ENCODE measurements around the gene GALNTL6. TPM values are rescaled to one million over a fixed set of nuclear protein-coding genes. Genes with fewer than 3 reads are reported as not detected.

Gene GALNTL6
- total and polyA plus RNA-seq, 2 experiments from 2014 or later: 0.38 to 0.40 TPM

DNA sequence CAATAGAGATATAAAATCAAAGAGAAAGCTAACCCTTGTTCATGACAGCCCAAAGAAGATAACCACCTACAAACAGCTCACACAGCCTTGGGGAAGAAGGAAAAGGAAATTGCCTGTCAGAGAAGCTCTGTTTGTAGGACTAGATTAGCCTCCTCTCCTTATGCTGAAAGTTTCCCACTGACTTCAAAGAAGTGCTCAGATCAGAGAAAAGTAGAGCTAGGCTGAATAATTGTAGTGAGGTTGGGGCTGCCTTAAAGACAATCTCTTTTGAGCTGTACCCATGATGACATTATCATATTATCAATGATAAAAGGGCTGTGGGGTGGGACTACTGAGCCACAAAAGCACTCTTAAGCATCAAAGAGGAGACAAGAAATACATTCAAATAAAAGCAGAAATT is 1132.4 kb downstream of the GALNTL6 start (continued):
- TF ChIP-seq, protein P1, sequence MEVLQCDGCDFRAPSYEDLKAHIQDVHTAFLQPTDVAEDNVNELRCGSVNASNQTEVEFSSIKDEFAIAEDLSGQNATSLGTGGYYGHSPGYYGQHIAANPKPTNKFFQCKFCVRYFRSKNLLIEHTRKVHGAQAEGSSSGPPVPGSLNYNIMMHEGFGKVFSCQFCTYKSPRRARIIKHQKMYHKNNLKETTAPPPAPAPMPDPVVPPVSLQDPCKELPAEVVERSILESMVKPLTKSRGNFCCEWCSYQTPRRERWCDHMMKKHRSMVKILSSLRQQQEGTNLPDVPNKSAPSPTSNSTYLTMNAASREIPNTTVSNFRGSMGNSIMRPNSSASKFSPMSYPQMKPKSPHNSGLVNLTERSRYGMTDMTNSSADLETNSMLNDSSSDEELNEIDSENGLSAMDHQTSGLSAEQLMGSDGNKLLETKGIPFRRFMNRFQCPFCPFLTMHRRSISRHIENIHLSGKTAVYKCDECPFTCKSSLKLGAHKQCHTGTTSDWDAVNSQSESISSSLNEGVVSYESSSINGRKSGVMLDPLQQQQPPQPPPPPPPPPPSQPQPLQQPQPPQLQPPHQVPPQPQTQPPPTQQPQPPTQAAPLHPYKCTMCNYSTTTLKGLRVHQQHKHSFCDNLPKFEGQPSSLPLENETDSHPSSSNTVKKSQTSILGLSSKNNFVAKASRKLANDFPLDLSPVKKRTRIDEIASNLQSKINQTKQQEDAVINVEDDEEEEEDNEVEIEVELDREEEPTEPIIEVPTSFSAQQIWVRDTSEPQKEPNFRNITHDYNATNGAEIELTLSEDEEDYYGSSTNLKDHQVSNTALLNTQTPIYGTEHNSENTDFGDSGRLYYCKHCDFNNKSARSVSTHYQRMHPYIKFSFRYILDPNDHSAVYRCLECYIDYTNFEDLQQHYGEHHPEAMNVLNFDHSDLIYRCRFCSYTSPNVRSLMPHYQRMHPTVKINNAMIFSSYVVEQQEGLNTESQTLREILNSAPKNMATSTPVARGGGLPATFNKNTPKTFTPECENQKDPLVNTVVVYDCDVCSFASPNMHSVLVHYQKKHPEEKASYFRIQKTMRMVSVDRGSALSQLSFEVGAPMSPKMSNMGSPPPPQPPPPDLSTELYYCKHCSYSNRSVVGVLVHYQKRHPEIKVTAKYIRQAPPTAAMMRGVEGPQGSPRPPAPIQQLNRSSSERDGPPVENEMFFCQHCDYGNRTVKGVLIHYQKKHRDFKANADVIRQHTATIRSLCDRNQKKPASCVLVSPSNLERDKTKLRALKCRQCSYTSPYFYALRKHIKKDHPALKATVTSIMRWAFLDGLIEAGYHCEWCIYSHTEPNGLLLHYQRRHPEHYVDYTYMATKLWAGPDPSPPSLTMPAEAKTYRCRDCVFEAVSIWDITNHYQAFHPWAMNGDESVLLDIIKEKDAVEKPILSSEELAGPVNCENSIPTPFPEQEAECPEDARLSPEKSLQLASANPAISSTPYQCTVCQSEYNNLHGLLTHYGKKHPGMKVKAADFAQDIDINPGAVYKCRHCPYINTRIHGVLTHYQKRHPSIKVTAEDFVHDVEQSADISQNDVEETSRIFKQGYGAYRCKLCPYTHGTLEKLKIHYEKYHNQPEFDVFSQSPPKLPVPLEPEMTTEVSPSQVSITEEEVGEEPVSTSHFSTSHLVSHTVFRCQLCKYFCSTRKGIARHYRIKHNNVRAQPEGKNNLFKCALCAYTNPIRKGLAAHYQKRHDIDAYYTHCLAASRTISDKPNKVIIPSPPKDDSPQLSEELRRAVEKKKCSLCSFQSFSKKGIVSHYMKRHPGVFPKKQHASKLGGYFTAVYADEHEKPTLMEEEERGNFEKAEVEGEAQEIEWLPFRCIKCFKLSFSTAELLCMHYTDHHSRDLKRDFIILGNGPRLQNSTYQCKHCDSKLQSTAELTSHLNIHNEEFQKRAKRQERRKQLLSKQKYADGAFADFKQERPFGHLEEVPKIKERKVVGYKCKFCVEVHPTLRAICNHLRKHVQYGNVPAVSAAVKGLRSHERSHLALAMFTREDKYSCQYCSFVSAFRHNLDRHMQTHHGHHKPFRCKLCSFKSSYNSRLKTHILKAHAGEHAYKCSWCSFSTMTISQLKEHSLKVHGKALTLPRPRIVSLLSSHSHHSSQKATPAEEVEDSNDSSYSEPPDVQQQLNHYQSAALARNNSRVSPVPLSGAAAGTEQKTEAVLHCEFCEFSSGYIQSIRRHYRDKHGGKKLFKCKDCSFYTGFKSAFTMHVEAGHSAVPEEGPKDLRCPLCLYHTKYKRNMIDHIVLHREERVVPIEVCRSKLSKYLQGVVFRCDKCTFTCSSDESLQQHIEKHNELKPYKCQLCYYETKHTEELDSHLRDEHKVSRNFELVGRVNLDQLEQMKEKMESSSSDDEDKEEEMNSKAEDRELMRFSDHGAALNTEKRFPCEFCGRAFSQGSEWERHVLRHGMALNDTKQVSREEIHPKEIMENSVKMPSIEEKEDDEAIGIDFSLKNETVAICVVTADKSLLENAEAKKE (CRISPR knock-in tag; IDR thresholded peaks at IDR 0.05): no peak
- no peak for TF ChIP-seq CREB1 (CRISPR knock-in tag; IDR thresholded peaks at IDR 0.05; ENCODE audit: low read depth)
- no peak for TF ChIP-seq JUNB (IDR thresholded peaks at IDR 0.05; ENCODE audit: unreplicated experiment)
- no peak for TF ChIP-seq ZNF114 (CRISPR knock-in tag; IDR thresholded peaks at IDR 0.05)
- TF ChIP-seq EZH2 (IDR thresholded peaks at IDR 0.05; ENCODE audit: low read depth, unreplicated experiment): no peak
- TF ChIP-seq, protein P2, sequence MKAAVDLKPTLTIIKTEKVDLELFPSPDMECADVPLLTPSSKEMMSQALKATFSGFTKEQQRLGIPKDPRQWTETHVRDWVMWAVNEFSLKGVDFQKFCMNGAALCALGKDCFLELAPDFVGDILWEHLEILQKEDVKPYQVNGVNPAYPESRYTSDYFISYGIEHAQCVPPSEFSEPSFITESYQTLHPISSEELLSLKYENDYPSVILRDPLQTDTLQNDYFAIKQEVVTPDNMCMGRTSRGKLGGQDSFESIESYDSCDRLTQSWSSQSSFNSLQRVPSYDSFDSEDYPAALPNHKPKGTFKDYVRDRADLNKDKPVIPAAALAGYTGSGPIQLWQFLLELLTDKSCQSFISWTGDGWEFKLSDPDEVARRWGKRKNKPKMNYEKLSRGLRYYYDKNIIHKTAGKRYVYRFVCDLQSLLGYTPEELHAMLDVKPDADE (IDR thresholded peaks at IDR 0.05): no peak
- TF ChIP-seq ZNF331 (CRISPR knock-in tag; IDR thresholded peaks at IDR 0.05; ENCODE audit: low read depth): no peak
- TF ChIP-seq STAT1 (IDR thresholded peaks at IDR 0.05; ENCODE audit: unreplicated experiment): no peak
- TF ChIP-seq NANOG (IDR thresholded peaks at IDR 0.05; ENCODE audit: borderline replicate concordance): no peak

DNA sequence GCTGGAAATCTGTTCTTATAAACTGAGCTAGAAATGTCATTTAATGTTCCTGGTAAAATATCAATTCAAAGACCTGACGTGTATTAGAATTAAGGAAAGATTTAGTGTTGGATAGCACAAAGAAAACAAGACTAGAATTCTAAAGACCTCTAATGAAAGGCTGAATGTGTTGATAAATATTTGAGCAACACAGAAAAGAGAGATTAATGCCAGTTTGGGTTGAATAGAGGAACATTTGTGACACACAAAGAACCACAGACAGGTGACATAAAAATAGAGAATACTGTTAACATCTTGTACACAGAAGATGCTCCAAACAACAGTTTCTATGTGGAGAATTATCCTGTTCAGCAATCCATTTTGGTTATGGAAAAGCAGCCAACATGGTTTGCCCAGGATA is 1133.3 kb downstream of the GALNTL6 start:
- no peak for ATAC-seq
- Histone ChIP-seq H3K4me2 (no peak overlapping the region), H3K4me3 (no peak overlapping the region), H3K4me1 (ENCODE audit: insufficient read depth) (0 out of 2 replicates have a peak, but pooled peaks cover 3% of the 10 kb centered on the region), H4K20me1 (replicated peaks; ENCODE audit: insufficient read depth) (no peaks in the 10 kb centered on the region), H3K79me2 (replicated peaks; ENCODE audit: insufficient read depth) (no peaks in the 10 kb centered on the region), H3K36me3 (ENCODE audit: insufficient read depth) (no peaks in the 10 kb centered on the region), H3K9me2 (ENCODE audit: insufficient read depth) (peaks cover 7% of the 10 kb centered on the region), H3K27ac (ENCODE audit: low read depth) (no peak overlapping the region), H2AFZ (peak overlapping the region; percentile 49; the same call in 1 of the 2 replicates), H3K27me3 (ENCODE audit: insufficient read depth) (no peaks in the 10 kb centered on the region), H3F3A (replicated peaks; ENCODE audit: low read depth) (no peaks in the 10 kb centered on the region)
- no peak for DNase-seq (ENCODE audit: low spot score)
- Mint-ChIP-seq H3K27me3 (ENCODE audit: insufficient read depth, low read depth, poor library complexity) (no peaks in the 10 kb centered on the region), H3K36me3 (ENCODE audit: low read depth) (no peaks in the 10 kb centered on the region), H3K4me1 (peaks cover 5% of the 10 kb centered on the region), H3K27ac (no peak overlapping the region), H3K4me3 (no peak overlapping the region), H3K9me3 (no peaks in the 10 kb centered on the region)
- TF ChIP-seq STAT1 (IDR thresholded peaks at IDR 0.05; ENCODE audit: unreplicated experiment) (no peak), JUNB (IDR thresholded peaks at IDR 0.05; ENCODE audit: unreplicated experiment) (no peak), CREB1 (CRISPR knock-in tag; IDR thresholded peaks at IDR 0.05; ENCODE audit: low read depth) (no peak), NANOG (IDR thresholded peaks at IDR 0.05; ENCODE audit: borderline replicate concordance) (no peak), POLR2AphosphoS5 (IDR thresholded peaks at IDR 0.05; ENCODE audit: low read depth) (no peak)
